GM08714 (cell line): ENCODE data around the gene PDX1.

Experiments
- H3K4me3 ChIP-seq: fragments of 200-500 bp; sonication (Bioruptor generic); 2 replicates; pipeline ENCODE4 v1.5.1; 2014; ENCODE audit warnings: mild to moderate bottlenecking, low read length, inconsistent platforms
- ZNF274 ChIP-seq: IDR thresholded peaks from 2 replicates; pipeline ENCODE4 v1.6.1; 2012; ENCODE audit warnings: mild to moderate bottlenecking, low read depth, low read length

The PDX1 gene

DNA sequence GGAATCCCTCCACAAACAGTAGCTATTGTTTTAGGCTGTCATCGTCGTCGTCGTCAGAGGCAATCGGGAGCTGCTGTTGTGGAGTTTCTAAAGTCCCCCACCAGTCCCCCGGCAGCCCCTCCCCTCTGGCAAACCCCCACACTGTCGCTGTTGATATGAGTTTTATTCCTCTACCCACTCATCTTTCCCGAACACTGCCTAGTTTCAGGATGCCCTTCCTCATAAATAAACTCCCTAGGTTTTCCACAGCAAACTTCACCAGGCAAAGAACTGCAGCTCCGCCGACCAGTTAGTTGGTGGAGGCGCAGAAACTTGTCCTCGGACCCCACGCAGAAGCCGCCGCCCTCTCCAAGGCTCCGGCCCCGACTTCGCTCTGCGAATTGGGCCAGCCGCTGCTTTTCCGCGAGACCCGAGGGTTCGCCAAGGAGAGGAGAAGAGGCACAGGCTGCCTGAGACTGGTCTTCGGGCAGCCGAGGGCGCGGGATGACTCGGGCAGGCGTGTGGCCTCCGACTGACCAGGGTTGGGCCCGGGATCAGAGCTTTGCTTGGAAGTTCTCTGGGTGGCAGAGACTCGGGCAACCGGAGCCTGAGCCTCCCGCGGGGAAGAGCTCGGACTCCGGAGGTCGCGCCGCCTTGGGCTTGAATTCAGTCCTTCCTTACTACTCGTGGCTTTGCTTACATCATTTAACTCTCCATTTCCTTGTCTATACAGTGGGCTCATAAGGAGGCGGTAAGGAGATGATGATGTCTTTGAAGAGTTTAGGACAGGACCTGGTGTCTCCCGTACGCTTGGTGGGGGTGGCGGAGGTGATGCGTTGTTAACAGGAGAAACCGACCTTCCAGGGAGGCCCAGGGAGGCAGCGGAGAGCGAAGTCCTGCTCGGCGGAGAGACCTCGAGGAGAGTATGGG lies 7.9 kb downstream of the PDX1 start:
- no peak overlapping the region for H3K4me3 ChIP-seq
- TF ChIP-seq ZNF274: no peak

DNA sequence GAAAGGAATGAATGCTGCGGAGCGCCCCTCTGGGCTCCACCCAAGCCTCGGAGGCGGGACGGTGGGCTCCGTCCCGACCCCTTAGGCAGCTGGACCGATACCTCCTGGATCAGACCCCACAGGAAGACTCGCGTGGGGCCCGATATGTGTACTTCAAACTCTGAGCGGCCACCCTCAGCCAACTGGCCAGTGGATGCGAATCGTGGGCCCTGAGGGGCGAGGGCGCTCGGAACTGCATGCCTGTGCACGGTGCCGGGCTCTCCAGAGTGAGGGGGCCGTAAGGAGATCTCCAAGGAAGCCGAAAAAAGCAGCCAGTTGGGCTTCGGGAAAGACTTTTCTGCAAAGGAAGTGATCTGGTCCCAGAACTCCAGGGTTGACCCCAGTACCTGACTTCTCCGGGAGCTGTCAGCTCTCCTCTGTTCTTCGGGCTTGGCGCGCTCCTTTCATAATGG lies 8.6 kb downstream of the PDX1 start:
- no peak for TF ChIP-seq ZNF274
- H3K4me3 ChIP-seq: no peak overlapping the region

DNA sequence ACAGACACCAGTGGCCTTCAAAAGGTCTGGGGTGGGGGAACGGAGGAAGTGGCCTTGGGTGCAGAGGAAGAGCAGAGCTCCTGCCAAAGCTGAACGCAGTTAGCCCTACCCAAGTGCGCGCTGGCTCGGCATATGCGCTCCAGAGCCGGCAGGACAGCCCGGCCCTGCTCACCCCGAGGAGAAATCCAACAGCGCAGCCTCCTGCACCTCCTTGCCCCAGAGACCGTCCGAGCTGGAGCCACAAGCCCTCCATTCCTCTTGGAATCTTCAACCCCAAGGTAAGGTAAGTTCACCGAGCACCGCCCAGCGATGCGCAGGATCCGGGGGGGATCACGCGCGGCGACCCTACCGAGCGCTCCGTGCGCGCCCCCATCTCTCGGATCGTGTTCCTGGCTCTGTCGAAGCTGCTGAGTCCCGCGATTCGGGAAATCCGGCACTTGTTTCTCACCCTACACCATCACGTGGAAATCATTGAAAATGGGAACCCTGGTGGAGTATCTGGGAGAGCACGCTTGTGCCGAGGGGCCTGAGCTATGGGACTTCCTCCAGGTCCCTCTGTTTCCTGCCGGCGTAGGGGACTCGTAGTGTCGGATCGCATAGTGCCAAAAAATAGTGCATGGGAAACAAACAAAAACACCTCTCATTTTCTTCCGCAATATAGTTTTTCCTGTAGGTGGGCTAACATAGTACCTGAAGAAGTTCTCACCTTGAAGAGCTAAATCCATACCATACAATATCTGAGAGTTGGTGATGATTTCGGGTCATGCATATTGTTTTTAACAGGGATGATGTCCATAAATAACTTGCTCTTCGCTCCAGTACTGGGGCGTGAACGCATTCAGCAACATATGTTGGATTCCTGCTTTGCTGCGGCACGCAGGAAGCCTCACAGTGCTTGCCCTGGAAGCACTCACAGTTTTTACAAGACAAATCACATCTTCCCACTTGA lies 9.3 kb downstream of the PDX1 start:
- TF ChIP-seq ZNF274: no peak
- no peak overlapping the region for H3K4me3 ChIP-seq

DNA sequence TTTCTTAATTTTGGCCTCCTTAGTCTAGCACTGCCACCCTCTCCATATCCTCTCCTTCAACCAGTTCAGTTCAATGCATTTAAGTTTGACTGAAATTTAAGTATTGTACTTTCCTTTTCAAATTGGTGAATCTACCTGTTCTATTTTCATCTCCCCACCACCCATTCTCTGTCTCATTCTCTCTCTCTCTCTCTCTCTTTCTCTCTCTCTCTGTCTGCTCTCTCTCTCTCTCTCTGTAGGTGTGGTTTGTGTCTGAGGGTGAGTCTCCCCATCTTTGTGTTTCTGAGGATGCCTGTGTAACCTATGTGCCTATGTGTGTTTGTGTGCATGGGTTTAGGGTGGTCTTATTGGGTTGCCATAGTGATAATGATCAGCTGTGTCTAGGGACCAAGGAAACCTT lies 10.1 kb downstream of the PDX1 start:
- no peak overlapping the region for H3K4me3 ChIP-seq
- no peak for TF ChIP-seq ZNF274

DNA sequence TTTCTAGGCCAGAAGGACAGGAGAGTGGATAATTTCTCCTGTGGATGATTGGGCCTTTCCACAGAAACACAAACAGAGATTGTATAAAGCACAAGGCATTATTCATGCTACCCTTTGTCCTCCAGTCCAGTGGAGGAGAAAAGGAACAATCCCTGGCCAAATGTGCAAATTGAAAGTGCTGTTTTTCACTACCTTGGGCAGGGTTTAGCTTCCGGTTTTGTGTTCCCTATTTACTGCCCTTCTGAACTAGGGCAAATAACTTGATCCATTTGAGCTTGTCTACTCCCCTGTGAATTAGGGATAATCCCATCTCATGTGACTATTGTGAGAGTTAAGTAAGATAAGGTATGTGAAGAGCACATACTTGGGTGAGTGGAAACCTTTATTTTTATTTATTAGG lies 13.3 kb downstream of the PDX1 start:
- H3K4me3 ChIP-seq: no peak overlapping the region
- no peak for TF ChIP-seq ZNF274

DNA sequence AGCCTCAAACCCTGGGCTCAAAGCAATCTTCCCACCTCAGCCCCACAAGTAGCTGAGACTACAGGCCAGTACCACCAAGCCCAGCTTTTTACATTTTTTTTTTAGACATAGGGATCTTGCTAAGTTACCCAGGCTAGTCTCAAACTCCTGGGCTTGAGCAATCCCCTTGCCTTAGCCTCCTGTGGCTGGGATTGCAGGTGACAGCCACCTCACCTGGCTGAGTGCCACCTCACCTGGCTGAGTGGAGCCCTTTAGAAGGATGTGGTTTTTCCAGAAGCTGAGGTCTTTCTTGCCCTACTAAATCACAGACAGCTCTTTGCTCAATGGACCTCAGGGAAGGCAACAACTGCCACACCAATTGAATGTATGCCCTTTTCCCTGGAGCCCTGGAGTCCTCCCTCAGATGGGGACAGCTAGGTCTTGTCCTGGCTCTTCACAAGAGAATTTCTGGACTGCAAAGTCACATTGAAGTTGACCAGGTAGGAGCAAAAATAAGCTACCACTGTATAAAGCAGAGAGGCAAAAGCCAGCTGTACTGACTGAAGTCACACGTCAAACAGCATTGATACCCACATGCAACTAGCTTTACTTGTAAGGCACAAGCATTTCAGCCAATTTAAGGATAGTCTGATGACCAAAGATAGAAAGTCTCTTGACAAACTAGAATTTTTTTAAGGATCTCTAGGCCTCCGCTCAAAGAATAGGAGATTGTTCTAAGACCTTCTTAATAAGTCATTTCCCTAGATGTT lies 14.0 kb downstream of the PDX1 start:
- no peak for TF ChIP-seq ZNF274
- H3K4me3 ChIP-seq: no peak overlapping the region

DNA sequence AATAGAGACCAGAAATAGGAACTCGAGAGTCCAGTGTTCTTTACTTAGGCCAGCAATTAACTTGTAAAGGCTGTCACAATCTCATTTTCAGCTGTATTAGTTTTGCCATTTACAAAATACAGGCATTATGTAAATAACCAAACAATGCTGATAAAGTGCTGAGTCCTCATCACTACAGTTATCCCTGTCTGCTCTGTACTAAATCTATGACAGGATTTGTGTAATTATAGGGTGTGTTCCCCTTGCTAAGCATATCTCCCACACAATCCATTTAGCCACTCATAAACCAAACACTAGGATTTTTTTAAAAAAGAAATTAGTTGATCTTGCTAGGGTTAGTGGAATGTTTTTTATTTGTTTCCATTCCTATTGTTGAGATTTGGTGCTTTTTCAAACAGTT lies 23.2 kb downstream of the PDX1 start:
- H3K4me3 ChIP-seq: no peak overlapping the region

DNA sequence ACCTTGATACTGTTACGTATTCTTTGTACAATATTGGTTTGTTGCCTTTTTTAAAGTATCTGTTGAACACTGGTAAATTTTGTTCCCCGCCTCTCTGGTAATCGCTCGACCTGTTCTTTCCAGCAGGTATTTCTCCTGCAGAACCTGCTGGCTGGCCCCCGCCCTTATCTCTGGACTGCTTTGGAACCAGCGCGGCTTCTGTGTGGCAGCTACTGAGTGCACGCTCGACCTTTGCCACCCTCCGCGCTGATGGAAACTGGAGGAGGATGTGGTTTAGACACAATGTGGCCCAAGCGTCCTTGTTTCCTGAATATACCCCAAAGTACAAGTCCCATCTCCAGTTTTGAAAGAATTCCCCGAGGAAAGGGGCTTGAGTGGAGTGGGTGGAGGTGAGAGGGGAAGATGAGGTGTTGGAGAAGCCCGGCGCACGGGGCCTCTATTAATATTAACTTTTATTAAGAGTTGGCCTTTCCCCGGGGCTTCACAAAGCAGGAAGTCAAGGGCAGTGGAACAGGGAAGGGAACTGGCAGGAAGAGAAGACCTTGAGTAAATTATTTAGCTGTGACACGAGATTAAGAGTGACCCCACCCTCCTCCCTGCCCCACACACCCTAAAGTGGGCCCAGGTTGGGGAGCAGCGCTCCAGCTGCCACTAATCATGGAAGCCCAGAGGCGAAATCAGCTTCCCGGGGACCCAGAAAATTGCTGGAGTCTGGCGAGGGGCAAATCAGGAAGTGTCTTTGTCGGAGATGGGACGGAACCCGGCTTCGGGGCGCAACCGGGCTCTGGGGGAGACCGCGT lies 33.3 kb downstream of the PDX1 start:
- peak overlapping the region; percentile 37; the same call in 1 of the 2 replicates for H3K4me3 ChIP-seq
- TF ChIP-seq ZNF274: no peak

More for the DNA sequence above, 23.2 kb downstream of the PDX1 start:
- TF ChIP-seq ZNF274: no peak

DNA sequence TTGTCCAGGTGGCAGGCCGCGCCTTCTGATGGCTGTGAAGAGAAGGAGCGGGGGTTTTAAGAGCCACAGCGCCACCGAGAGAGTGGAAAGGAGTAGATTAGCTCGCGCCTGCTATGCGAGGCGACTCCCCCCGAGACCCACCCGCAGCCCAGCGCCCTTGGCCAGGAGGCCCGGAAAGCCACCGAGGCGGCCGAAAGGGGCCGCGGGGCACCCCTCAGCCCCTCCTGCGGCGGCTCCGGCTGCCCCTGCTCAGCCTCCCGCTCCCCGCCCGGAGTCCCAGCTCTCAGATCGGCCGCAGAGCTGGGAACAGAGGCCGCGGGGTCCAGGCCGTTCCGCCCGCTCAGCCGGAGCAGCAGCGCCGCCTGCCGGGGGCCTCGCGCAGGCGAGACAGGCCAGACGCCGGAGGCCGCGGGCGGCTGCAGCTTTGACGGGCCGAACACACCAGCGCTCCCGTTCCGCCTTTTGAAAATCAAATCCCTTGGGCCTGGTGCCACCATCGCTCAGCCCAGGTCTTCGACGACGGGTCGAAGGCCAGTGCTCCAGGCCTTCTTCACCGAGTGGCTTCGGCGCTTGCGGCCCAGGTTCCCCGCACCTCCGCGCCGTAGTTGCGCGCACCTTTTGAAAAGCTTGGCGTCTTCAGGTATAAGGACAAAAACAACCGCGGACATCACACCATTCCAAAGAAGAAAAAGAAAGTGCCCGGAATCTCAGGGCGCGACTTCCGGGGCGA lies 34.0 kb downstream of the PDX1 start:
- H3K4me3 ChIP-seq: peak overlapping the region; percentile 54; the same call in 1 of the 2 replicates
- TF ChIP-seq ZNF274: no peak

DNA sequence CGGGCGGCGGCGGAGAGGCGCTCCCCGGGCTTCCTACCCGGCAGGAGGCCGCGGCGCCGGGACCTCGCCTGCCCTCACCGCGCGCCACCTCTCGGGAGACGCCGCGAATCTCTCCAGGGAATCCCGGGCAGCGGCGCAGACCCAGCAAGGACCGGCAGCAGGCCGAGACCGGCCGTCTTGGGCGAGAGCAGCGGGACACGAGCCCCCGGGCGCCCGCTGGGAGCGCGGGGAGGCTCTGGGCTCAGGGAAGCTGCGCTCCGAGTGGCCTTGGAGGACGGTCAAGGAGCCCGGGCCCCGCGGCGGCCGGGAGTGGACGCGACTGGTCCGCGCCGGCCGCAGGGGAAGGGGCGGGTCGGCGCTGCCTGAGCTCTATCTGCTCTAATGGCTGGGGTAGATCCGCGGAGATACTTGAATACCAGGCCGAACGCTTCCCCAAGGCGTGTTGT lies 34.6 kb downstream of the PDX1 start:
- TF ChIP-seq ZNF274: no peak
- H3K4me3 ChIP-seq: peak overlapping the region; percentile 54; the same call in 1 of the 2 replicates

DNA sequence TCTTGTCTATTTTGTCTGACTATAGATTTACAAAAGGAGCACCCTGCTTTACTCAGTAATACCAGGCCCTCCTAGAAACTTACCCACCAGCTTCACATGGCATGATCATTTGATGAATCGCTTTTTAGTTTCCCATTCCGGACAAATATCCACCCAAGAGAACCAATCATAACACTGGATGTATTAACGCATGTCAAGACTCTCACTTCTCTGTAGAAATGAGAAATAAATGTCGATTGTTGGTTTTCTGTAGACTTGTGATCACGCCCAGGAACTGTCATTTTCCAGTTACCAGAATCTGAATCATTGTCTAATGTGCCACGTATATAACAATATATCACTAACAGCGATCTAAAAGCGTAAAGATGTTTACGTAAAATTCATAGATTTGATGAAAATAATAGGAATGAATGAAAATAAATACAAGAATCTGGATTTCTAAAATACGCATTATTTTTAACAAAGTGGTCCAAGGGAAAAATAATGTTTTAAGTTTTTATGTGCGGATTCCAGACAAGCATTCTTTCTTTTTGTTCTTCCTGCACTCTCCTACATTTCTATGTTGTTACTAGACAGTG lies 35.3 kb downstream of the PDX1 start:
- no peak for TF ChIP-seq ZNF274
- H3K4me3 ChIP-seq: no peak overlapping the region
